ENCODE results near the gene CCDC9B.
A peak's percentile ranks its signal among the peaks of the same experiment; 100 is the strongest.

The CCDC9B gene

GRCh38 chr15:40334541-40334940, 6.2 kb downstream of the CCDC9B start:
- Histone ChIP-seq H3K9me3 (ENCODE audit: insufficient read depth, low read depth, low read length) (no peaks in the 10 kb centered on the region), H2BK5ac (ENCODE audit: low read depth, low read length, poor library complexity) (peak overlapping the region; percentile 32), H2AFZ (ENCODE audit: insufficient read depth, low read length, poor library complexity) (no peak overlapping the region), H3K4me3 (ENCODE audit: low read depth, low read length) (no peak overlapping the region), H3K27me3 (ENCODE audit: insufficient read depth, low read length) (no peaks in the 10 kb centered on the region), H3K79me1 (ENCODE audit: low read length) (peaks cover 34% of the 10 kb centered on the region), H3K9ac (ENCODE audit: low read length) (no peak overlapping the region), H3K4me2 (ENCODE audit: low read length) (no peak overlapping the region), H4K91ac (ENCODE audit: low read depth, low read length) (peak overlapping the region; percentile 74), H3K27ac (ENCODE audit: low read depth, low read length) (peak overlapping the region; percentile 77), H3K23ac (ENCODE audit: low read length) (no peak overlapping the region), H4K8ac (ENCODE audit: low read depth, low read length) (peak overlapping the region; percentile 8), H3K14ac (ENCODE audit: low read length) (peak overlapping the region; percentile 41), H3K4me1 (ENCODE audit: control insufficient read depth in 1 of 2, insufficient read depth in 2 of 2, low read length in 2 of 2) (peaks cover 42 to 53% of the 10 kb centered on the region in 2 experiments), H4K12ac (ENCODE audit: low read depth, low read length) (no peak overlapping the region), H3K18ac (ENCODE audit: low read length) (peak overlapping the region; percentile 13), H2BK12ac (ENCODE audit: low read length) (peak overlapping the region; percentile 37), H3K79me2 (ENCODE audit: control insufficient read depth, insufficient read depth, low read length, poor library complexity) (peaks cover 3% of the 10 kb centered on the region), H3K4ac (ENCODE audit: low read depth, low read length) (no peak overlapping the region), H2BK120ac (ENCODE audit: insufficient read depth, low read length, poor library complexity) (peak overlapping the region; percentile 57), H3K36me3 (ENCODE audit: control insufficient read depth in 1 of 2, insufficient read depth in 2 of 2, low read length in 2 of 2) (peaks cover 0 to 6% of the 10 kb centered on the region in 2 experiments), H2AK5ac (ENCODE audit: low read length) (peak overlapping the region; percentile 25)
- no peak for DNase-seq
- no CpG with 5 or more reads among the region's 3 CpGs for WGBS (ENCODE audit: extremely low coverage, insufficient coverage, insufficient read length)

DNA sequence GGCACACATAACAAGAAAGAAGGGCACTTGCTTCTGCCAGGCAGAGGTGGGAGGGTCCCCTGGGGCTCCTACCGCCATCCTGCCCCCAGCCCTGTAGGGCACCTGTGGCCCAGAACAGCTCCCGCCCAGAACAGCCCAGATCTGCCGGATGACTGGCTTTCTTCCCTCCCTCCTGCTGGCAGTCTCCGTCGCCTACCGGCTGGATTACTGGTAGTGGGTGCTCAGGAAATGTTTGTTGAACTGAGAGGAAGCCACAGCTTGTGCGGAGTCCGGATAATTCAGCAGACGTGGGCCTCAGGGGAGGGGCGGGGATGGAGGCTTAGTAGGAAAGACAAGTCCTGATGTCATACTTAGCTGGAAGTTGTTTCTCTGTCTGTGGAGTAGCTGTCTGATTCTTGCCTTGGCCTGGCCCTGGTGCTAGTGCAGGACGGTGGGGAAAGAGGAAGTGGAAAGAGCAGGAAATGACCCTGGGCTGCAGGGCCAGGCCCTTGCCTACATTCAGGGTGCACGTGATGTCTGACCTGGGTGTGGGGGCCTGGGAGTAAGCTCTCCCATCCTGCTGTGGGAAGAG, 6.7 kb downstream of the CCDC9B start:
- Histone ChIP-seq H4K12ac (ENCODE audit: low read depth, low read length) (peak overlapping the region; percentile 20), H3K23ac (ENCODE audit: low read length) (no peak overlapping the region), H3K27me3 (ENCODE audit: insufficient read depth, low read length) (no peaks in the 10 kb centered on the region), H3K36me3 (ENCODE audit: control insufficient read depth in 1 of 2, insufficient read depth in 2 of 2, low read length in 2 of 2) (peaks cover 0 to 6% of the 10 kb centered on the region in 2 experiments), H3K9me3 (ENCODE audit: insufficient read depth, low read depth, low read length) (no peaks in the 10 kb centered on the region), H3K4ac (ENCODE audit: low read depth, low read length) (peak overlapping the region; percentile 42), H4K91ac (ENCODE audit: low read depth, low read length) (peak overlapping the region; percentile 74), H3K27ac (ENCODE audit: low read depth, low read length) (peak overlapping the region; percentile 77), H3K79me1 (ENCODE audit: low read length) (peaks cover 36% of the 10 kb centered on the region), H3K18ac (ENCODE audit: low read length) (peak overlapping the region; percentile 22), H3K14ac (ENCODE audit: low read length) (peak overlapping the region; percentile 74), H3K79me2 (ENCODE audit: control insufficient read depth, insufficient read depth, low read length, poor library complexity) (peaks cover 3% of the 10 kb centered on the region), H3K4me1 (ENCODE audit: control insufficient read depth in 1 of 2, insufficient read depth in 2 of 2, low read length in 2 of 2) (peaks cover 45 to 56% of the 10 kb centered on the region in 2 experiments), H3K4me3 (ENCODE audit: low read depth, low read length) (no peak overlapping the region), H4K8ac (ENCODE audit: low read depth, low read length) (peak overlapping the region; percentile 37), H3K4me2 (ENCODE audit: low read length) (no peak overlapping the region), H2BK12ac (ENCODE audit: low read length) (peak overlapping the region; percentile 79), H3K9ac (ENCODE audit: low read length) (no peak overlapping the region), H2AFZ (ENCODE audit: insufficient read depth, low read length, poor library complexity) (peak overlapping the region; percentile 13), H2BK5ac (ENCODE audit: low read depth, low read length, poor library complexity) (peak overlapping the region; percentile 55), H2AK5ac (ENCODE audit: low read length) (peak overlapping the region; percentile 59), H2BK120ac (ENCODE audit: insufficient read depth, low read length, poor library complexity) (peak overlapping the region; percentile 70)
- peak in 1 of 2 donors; percentile 24 for DNase-seq
- no CpG with 5 or more reads among the region's 12 CpGs for WGBS (ENCODE audit: extremely low coverage, insufficient coverage, insufficient read length)

GRCh38 chr15:40332113-40332781, 8.5 kb downstream of the CCDC9B start:
- no CpG with 5 or more reads among the region's 8 CpGs for WGBS (ENCODE audit: extremely low coverage, insufficient coverage, insufficient read length)
- Histone ChIP-seq H2BK5ac (ENCODE audit: low read depth, low read length, poor library complexity) (no peak overlapping the region), H2BK12ac (ENCODE audit: low read length) (no peak overlapping the region), H4K91ac (ENCODE audit: low read depth, low read length) (no peak overlapping the region), H3K14ac (ENCODE audit: low read length) (no peak overlapping the region), H3K9me3 (ENCODE audit: insufficient read depth, low read depth, low read length) (no peaks in the 10 kb centered on the region), H3K18ac (ENCODE audit: low read length) (no peak overlapping the region), H2AFZ (ENCODE audit: insufficient read depth, low read length, poor library complexity) (no peak overlapping the region), H3K4me3 (ENCODE audit: low read depth, low read length) (no peak overlapping the region), H3K27ac (ENCODE audit: low read depth, low read length) (no peak overlapping the region), H4K12ac (ENCODE audit: low read depth, low read length) (no peak overlapping the region), H3K23ac (ENCODE audit: low read length) (no peak overlapping the region), H3K36me3 (ENCODE audit: control insufficient read depth in 1 of 2, insufficient read depth in 2 of 2, low read length in 2 of 2) (peaks cover 0 to 6% of the 10 kb centered on the region in 2 experiments), H3K4ac (ENCODE audit: low read depth, low read length) (no peak overlapping the region), H3K27me3 (ENCODE audit: insufficient read depth, low read length) (no peaks in the 10 kb centered on the region), H3K4me1 (ENCODE audit: control insufficient read depth in 1 of 2, insufficient read depth in 2 of 2, low read length in 2 of 2) (peaks cover 53 to 65% of the 10 kb centered on the region in 2 experiments), H4K8ac (ENCODE audit: low read depth, low read length) (no peak overlapping the region), H3K4me2 (ENCODE audit: low read length) (no peak overlapping the region), H3K79me1 (ENCODE audit: low read length) (peaks cover 47% of the 10 kb centered on the region), H3K79me2 (ENCODE audit: control insufficient read depth, insufficient read depth, low read length, poor library complexity) (peaks cover 3% of the 10 kb centered on the region), H3K9ac (ENCODE audit: low read length) (no peak overlapping the region), H2AK5ac (ENCODE audit: low read length) (no peak overlapping the region), H2BK120ac (ENCODE audit: insufficient read depth, low read length, poor library complexity) (no peak overlapping the region)
- no peak for DNase-seq

DNA sequence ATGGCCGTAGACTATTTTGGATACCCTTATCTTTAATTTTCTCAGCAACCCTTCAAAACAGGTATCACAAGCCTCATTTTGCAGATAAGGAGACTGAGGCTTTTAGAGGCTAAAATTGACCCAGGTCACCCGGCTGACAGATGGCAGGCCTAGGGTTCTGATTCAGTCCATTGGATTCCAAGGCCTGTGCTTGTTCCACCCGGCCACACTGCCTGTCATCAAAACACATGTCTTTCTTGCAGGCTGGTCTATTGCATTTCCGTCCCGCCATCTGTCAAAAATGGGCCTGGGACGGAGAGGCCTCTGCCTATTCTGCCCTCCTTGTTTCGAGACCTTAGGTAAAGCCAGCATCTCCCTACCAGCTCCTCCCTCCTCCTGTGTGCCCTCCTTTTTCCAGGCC, 9.1 kb downstream of the CCDC9B start:
- Histone ChIP-seq H3K4me2 (ENCODE audit: low read length) (no peak overlapping the region), H4K91ac (ENCODE audit: low read depth, low read length) (no peak overlapping the region), H3K27me3 (ENCODE audit: insufficient read depth, low read length) (no peaks in the 10 kb centered on the region), H3K4me1 (ENCODE audit: control insufficient read depth in 1 of 2, insufficient read depth in 2 of 2, low read length in 2 of 2) (peaks cover 59 to 71% of the 10 kb centered on the region in 2 experiments), H2BK5ac (ENCODE audit: low read depth, low read length, poor library complexity) (no peak overlapping the region), H3K36me3 (ENCODE audit: control insufficient read depth in 1 of 2, insufficient read depth in 2 of 2, low read length in 2 of 2) (peaks cover 0 to 8% of the 10 kb centered on the region in 2 experiments), H3K79me2 (ENCODE audit: control insufficient read depth, insufficient read depth, low read length, poor library complexity) (peaks cover 3% of the 10 kb centered on the region), H4K8ac (ENCODE audit: low read depth, low read length) (no peak overlapping the region), H2AK5ac (ENCODE audit: low read length) (peak overlapping the region; percentile 3), H3K18ac (ENCODE audit: low read length) (no peak overlapping the region), H3K27ac (ENCODE audit: low read depth, low read length) (no peak overlapping the region), H3K14ac (ENCODE audit: low read length) (no peak overlapping the region), H3K4me3 (ENCODE audit: low read depth, low read length) (no peak overlapping the region), H4K12ac (ENCODE audit: low read depth, low read length) (no peak overlapping the region), H3K9me3 (ENCODE audit: insufficient read depth, low read depth, low read length) (no peaks in the 10 kb centered on the region), H3K4ac (ENCODE audit: low read depth, low read length) (no peak overlapping the region), H2BK120ac (ENCODE audit: insufficient read depth, low read length, poor library complexity) (no peak overlapping the region), H2BK12ac (ENCODE audit: low read length) (no peak overlapping the region), H3K23ac (ENCODE audit: low read length) (no peak overlapping the region), H3K9ac (ENCODE audit: low read length) (no peak overlapping the region), H2AFZ (ENCODE audit: insufficient read depth, low read length, poor library complexity) (no peak overlapping the region), H3K79me1 (ENCODE audit: low read length) (peaks cover 53% of the 10 kb centered on the region)
- peak; percentile 56 to 59 for DNase-seq
- no CpG with 5 or more reads among the region's 7 CpGs for WGBS (ENCODE audit: extremely low coverage, insufficient coverage, insufficient read length)

Measured in trophoblast cell (in vitro differentiated cells and primary cell).